ENCODE results near the gene KIAA1328. TPM values are rescaled to one million over a fixed set of nuclear protein-coding genes. Genes with fewer than 3 reads are reported as not detected.

Gene KIAA1328
- total and polyA plus RNA-seq, 2 experiments from 2014 or later = 3.3 to 12.5 TPM

GRCh38 chr18:36828157-36828629 is 734 bp upstream of the KIAA1328 start:
- peaks cover 15% of the 10 kb centered on the region for H3K4me1 ChIP-seq (ENCODE audit: insufficient read depth)
- no peaks in the 10 kb centered on the region for H3K36me3 ChIP-seq (replicated peaks; ENCODE audit: insufficient read depth, low read depth)
- 2% methylated on average over 18 of the region's 18 CpGs for WGBS (ENCODE audit: low lambda C conversion rate, missing lambda C conversion rate)
- H3K27me3 ChIP-seq = no peaks in the 10 kb centered on the region
- H3K79me2 ChIP-seq = peaks cover 44% of the 10 kb centered on the region
- no peaks in the 10 kb centered on the region for H4K20me1 ChIP-seq (ENCODE audit: insufficient read depth, poor library complexity, severe bottlenecking)
- no peaks in the 10 kb centered on the region for H3K9me2 ChIP-seq (replicated peaks; ENCODE audit: insufficient read depth)
- no peaks in the 10 kb centered on the region for H3K9me3 ChIP-seq (ENCODE audit: low read depth)
- peak overlapping the region; percentile 84 for H3K4me3 ChIP-seq
- peak overlapping the region; percentile 93 for H3K4me2 ChIP-seq
- H3K27ac ChIP-seq = peak overlapping the region; percentile 88
- DNase-seq (ENCODE audit: low spot score) = peak; percentile 55
- TF ChIP-seq EZH2phosphoT487 (IDR thresholded peaks at IDR 0.05; ENCODE audit: low read depth, severe bottlenecking, unreplicated experiment) (no peak), CTCF (IDR thresholded peaks at IDR 0.05; ENCODE audit: poor library complexity) (no peak), EZH2 (IDR thresholded peaks at IDR 0.05; ENCODE audit: borderline replicate concordance) (no peak)
- peak overlapping the region; percentile 91 for H2AFZ ChIP-seq

DNA sequence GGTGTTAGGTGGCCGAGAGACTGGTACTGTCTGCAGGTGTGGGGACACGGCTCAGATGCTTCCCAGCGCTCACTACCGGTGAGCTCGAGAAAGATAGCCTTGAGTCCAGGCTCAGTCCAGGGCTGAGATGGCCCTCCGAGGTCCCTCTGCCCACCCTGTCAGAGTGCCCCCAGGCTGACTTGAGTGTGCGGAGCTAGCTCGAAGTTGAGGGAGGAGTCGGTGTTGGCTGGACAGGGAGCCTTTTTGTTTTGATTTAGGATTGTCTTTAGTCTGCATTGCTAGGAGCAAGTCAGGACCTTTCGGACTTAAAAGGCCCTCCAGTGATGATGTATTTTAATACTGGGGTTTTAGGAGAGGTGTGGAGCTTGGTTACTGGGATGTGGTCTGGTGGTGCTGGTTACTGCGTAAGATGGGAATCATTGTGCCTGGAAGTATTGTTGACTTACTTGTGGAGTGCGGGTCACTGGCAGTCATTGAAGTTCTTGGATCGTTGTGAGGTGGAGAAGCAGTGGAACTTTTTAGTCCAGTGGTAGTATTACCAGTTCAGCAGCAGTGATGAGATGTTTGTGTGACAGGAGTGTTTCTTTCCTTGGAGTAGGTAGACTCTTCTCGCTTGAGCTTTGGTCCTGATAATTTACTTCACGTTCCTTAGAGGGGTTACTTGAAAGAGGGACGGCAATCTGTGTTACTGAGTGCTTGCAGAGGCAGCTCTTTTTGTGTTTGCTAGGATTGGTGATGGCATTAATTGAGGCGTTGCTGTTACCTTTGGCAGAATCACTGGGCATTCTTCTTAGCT is 633 bp downstream of the KIAA1328 start:
- TF ChIP-seq CTCF (IDR thresholded peaks at IDR 0.05; ENCODE audit: poor library complexity) (no peak), EZH2phosphoT487 (IDR thresholded peaks at IDR 0.05; ENCODE audit: low read depth, severe bottlenecking, unreplicated experiment) (no peak), EZH2 (IDR thresholded peaks at IDR 0.05; ENCODE audit: borderline replicate concordance) (no peak)
- peak overlapping the region; percentile 84 for H3K4me3 ChIP-seq
- H2AFZ ChIP-seq = peak overlapping the region; percentile 91
- no peaks in the 10 kb centered on the region for H3K9me2 ChIP-seq (replicated peaks; ENCODE audit: insufficient read depth)
- H3K27me3 ChIP-seq = no peaks in the 10 kb centered on the region
- H3K79me2 ChIP-seq = peaks cover 46% of the 10 kb centered on the region
- H3K4me2 ChIP-seq = peak overlapping the region; percentile 93
- no peaks in the 10 kb centered on the region for H3K9me3 ChIP-seq (ENCODE audit: low read depth)
- DNase-seq (ENCODE audit: low spot score) = peak; percentile 21
- H4K20me1 ChIP-seq (ENCODE audit: insufficient read depth, poor library complexity, severe bottlenecking) = no peaks in the 10 kb centered on the region
- 9% methylated on average over 17 of the region's 17 CpGs for WGBS (ENCODE audit: low lambda C conversion rate, missing lambda C conversion rate)
- H3K4me1 ChIP-seq (ENCODE audit: insufficient read depth) = peaks cover 15% of the 10 kb centered on the region
- H3K27ac ChIP-seq = peak overlapping the region; percentile 88
- no peaks in the 10 kb centered on the region for H3K36me3 ChIP-seq (replicated peaks; ENCODE audit: insufficient read depth, low read depth)

- Histone ChIP-seq H3K4me3 (peak overlapping the region; percentile 84), H3K4me2 (peak overlapping the region; percentile 93), H3K27ac (peak overlapping the region; percentile 88), H4K20me1 (ENCODE audit: insufficient read depth, poor library complexity, severe bottlenecking) (no peaks in the 10 kb centered on the region), H3K79me2 (peaks cover 47% of the 10 kb centered on the region), H3K4me1 (ENCODE audit: insufficient read depth) (peaks cover 15% of the 10 kb centered on the region), H3K27me3 (no peaks in the 10 kb centered on the region), H2AFZ (peak overlapping the region; percentile 91), H3K36me3 (replicated peaks; ENCODE audit: insufficient read depth, low read depth) (no peaks in the 10 kb centered on the region), H3K9me2 (replicated peaks; ENCODE audit: insufficient read depth) (no peaks in the 10 kb centered on the region), H3K9me3 (ENCODE audit: low read depth) (no peaks in the 10 kb centered on the region)
- DNase-seq (ENCODE audit: low spot score) = no peak
- no peak for TF ChIP-seq CTCF (IDR thresholded peaks at IDR 0.05; ENCODE audit: poor library complexity)
- no peak for TF ChIP-seq EZH2phosphoT487 (IDR thresholded peaks at IDR 0.05; ENCODE audit: low read depth, severe bottlenecking, unreplicated experiment)
- TF ChIP-seq EZH2 (IDR thresholded peaks at IDR 0.05; ENCODE audit: borderline replicate concordance) = no peak
- 7% methylated on average over 1 of the region's 1 CpG for WGBS (ENCODE audit: low lambda C conversion rate, missing lambda C conversion rate)
Measured at GRCh38 chr18:36830158-36830495, 1.2 kb downstream of the KIAA1328 start.
